ENCODE measurements around the gene TALDO1.

TALDO1 gene

GRCh38 chr11:771617-772204, 24.4 kb downstream of the TALDO1 start:
- intact Hi-C loops (cut with DNase I; ENCODE audit: low total_unique reads): no loop called here
- no peak overlapping the region for H3K4me3 ChIP-seq
- no peaks in the 10 kb centered on the region for H3K9me3 ChIP-seq
- no peaks in the 10 kb centered on the region for H3K27me3 ChIP-seq
- TF ChIP-seq CTCF (IDR thresholded peaks at IDR 0.05): no peak
- DNase-seq: no peak
- no peak overlapping the region for H3K27ac ChIP-seq
- peaks cover 6 to 80% (median 44%) of the 10 kb centered on the region in 3 donors for H3K36me3 ChIP-seq
- H3K4me1 ChIP-seq: peaks cover 0 to 38% (median 20%) of the 10 kb centered on the region in 4 donors

- no peaks in the 10 kb centered on the region for H3K9me3 ChIP-seq
- H3K36me3 ChIP-seq: peaks cover 6 to 70% (median 39%) of the 10 kb centered on the region in 3 donors
- intact Hi-C loops (cut with DNase I; ENCODE audit: low total_unique reads): no loop called here
- H3K4me1 ChIP-seq: peaks cover 0 to 41% (median 21%) of the 10 kb centered on the region in 4 donors
- H3K27me3 ChIP-seq: no peaks in the 10 kb centered on the region
- no peak for TF ChIP-seq CTCF (IDR thresholded peaks at IDR 0.05)
- H3K27ac ChIP-seq: no peak overlapping the region
- no peak for DNase-seq
- H3K4me3 ChIP-seq: no peak overlapping the region
Observed at GRCh38 chr11:772429-773390, 25.4 kb downstream of the TALDO1 start.

GRCh38 chr11:773425-773824, 26.2 kb downstream of the TALDO1 start:
- H3K9me3 ChIP-seq: no peaks in the 10 kb centered on the region
- peaks cover 6 to 64% (median 37%) of the 10 kb centered on the region in 3 donors for H3K36me3 ChIP-seq
- intact Hi-C loops (cut with DNase I; ENCODE audit: low total_unique reads): no loop called here
- H3K4me1 ChIP-seq: peaks cover 0 to 48% (median 27%) of the 10 kb centered on the region in 4 donors
- no peak for TF ChIP-seq CTCF (IDR thresholded peaks at IDR 0.05)
- H3K27ac ChIP-seq: no peak overlapping the region
- no peaks in the 10 kb centered on the region for H3K27me3 ChIP-seq
- DNase-seq: no peak
- H3K4me3 ChIP-seq: no peak overlapping the region

- peaks cover 6 to 60% (median 35%) of the 10 kb centered on the region in 3 donors for H3K36me3 ChIP-seq
- H3K4me1 ChIP-seq: peaks cover 0 to 49% (median 30%) of the 10 kb centered on the region in 4 donors
- H3K4me3 ChIP-seq: no peak overlapping the region
- intact Hi-C loops (cut with DNase I; ENCODE audit: low total_unique reads): no loop called here
- H3K27ac ChIP-seq: no peak overlapping the region
- no peaks in the 10 kb centered on the region for H3K27me3 ChIP-seq
- no peak for TF ChIP-seq CTCF (IDR thresholded peaks at IDR 0.05)
- DNase-seq: no peak
- no peaks in the 10 kb centered on the region for H3K9me3 ChIP-seq
Observed at GRCh38 chr11:773830-774229, 26.6 kb downstream of the TALDO1 start.

- H3K4me1 ChIP-seq: peaks cover 0 to 49% (median 30%) of the 10 kb centered on the region in 4 donors
- H3K36me3 ChIP-seq: peaks cover 4 to 49% (median 30%) of the 10 kb centered on the region in 3 donors
- H3K4me3 ChIP-seq: peak overlapping the region in 1 of 2 donors; percentile 89
- no peak overlapping the region for H3K27ac ChIP-seq
- H3K9me3 ChIP-seq: no peaks in the 10 kb centered on the region
- DNase-seq: no peak
- no peak for TF ChIP-seq CTCF (IDR thresholded peaks at IDR 0.05)
- intact Hi-C loops (cut with DNase I; ENCODE audit: low total_unique reads): no loop called here
- no peaks in the 10 kb centered on the region for H3K27me3 ChIP-seq
Observed at GRCh38 chr11:774873-775592, 27.8 kb downstream of the TALDO1 start.
